Body of pancreas (tissue), 4 donors: ENCODE results near the gene SWSAP1. TPM values are rescaled to one million over a fixed set of nuclear protein-coding genes. Genes with fewer than 3 reads are reported as not detected.
"Not testable (repeated sequence)": the region's sequence is repeated elsewhere in the genome, so short reads cannot be mapped to it uniquely, and the experiment has no call there.

ENCODE experiments used
- ATAC-seq: fragments of 150-250 bp; one replicate; pipeline ENCODE4 v1.9.1; 2016
- DNase-seq, 4 donors: peaks; one replicate each; pipeline ENCODE4 v3.0.0-alpha.2; 2019
- H3K27ac ChIP-seq, 4 donors: fragments of 200-600 bp; sonication (generic); 1 replicate in 3 of 4; 2 replicates in 1 of 4; pipeline versions ENCODE4 v1.5.1 to v1.6.1; 2016 to 2019; ENCODE audit warnings: mild to moderate bottlenecking in 1 of 4, mixed read lengths in 1 of 4, moderate library complexity in 1 of 4
- H3K27me3 ChIP-seq, 2 donors: fragments of 200-600 bp; sonication (generic); one replicate each; pipeline ENCODE4 v1.6.0; 2016; ENCODE audit warnings: mild to moderate bottlenecking in 1 of 2
- H3K36me3 ChIP-seq, 2 donors: fragments of 200-600 bp; sonication (generic); replicated peaks in 1 of 2; 2 replicates each; pipeline ENCODE4 v1.5.1; 2016; ENCODE audit warnings: low read depth in 2 of 2; ENCODE audit not compliant: insufficient read depth in 1 of 2
- H3K4me1 ChIP-seq: fragments of 200-600 bp; sonication (generic); one replicate; pipeline ENCODE4 v1.6.0; 2016
- H3K4me3 ChIP-seq, 2 donors: fragments of 200-600 bp; sonication (generic); 1 replicate in 1 of 2; 2 replicates in 1 of 2; pipeline ENCODE4 v1.5.1; 2016 to 2019
- H3K9me3 ChIP-seq, 3 donors: fragments of 200-600 bp; sonication (generic); 1 replicate in 2 of 3; 2 replicates in 1 of 3; pipeline ENCODE4 v1.5.1; 2016
- CTCF ChIP-seq, 7 experiments: fragments of 450-650 bp in 4 of 7; fragments of 200-600 bp in 3 of 7; sonication (generic) in 3 of 7; IDR thresholded peaks; one replicate each; pipeline ENCODE4 v1.5.1; 2016 to 2019; ENCODE audit warnings: antibody characterized with exemption in 7 of 7
- POLR2A ChIP-seq, 3 donors: fragments of 450-650 bp; IDR thresholded peaks; one replicate each; pipeline ENCODE4 v1.6.1; 2016; ENCODE audit warnings: antibody characterized with exemption in 3 of 3, mild to moderate bottlenecking in 2 of 3
- WGBS, 2 donors: methylation state at CpG; one replicate each; pipeline ENCODE4 v1.1.5; 2017; 5-methylcytosine and 5-hydroxymethylcytosine counted together
- intact Hi-C: fragments of 100-400 bp; cut with DNase I; formaldehyde crosslinking; loops from one replicate; pipeline ENCODE4 v1.15.1; 2023
- total RNA-seq, 2 donors: library from RNA; depleted of rRNA; stranded (reverse); fragments of >200 nt; gene quantifications; one replicate each; pipeline ENCODE4 v1.1.0, GENCODE V29; 2016

Gene SWSAP1
- total RNA-seq, 2 donors from 2014 or later = 0.78 to 2.0 TPM

- H3K4me3 ChIP-seq = no peak overlapping the region
- no peak overlapping the region for H3K27ac ChIP-seq
- 79 to 88% methylated on average over 1 of the region's 1 CpG for WGBS, 2 donors
- peaks cover 0 to 4% of the 10 kb centered on the region in 2 donors for H3K36me3 ChIP-seq
- no peaks in the 10 kb centered on the region for H3K27me3 ChIP-seq
- intact Hi-C loops = no loop called here
- TF ChIP-seq CTCF (IDR thresholded peaks at IDR 0.05) = no peak
- DNase-seq = no peak
- H3K9me3 ChIP-seq = no peaks in the 10 kb centered on the region
- H3K4me1 ChIP-seq = no peaks in the 10 kb centered on the region
- ATAC-seq = no peak
These were observed 26.3 kb downstream of the SWSAP1 start for GRCh38 chr19:11400798-11401197.

GRCh38 chr19:11401808-11402543 is 27.5 kb downstream of the SWSAP1 start:
- no peak for ATAC-seq
- no peak for DNase-seq
- WGBS, 2 donors = 78 to 84% methylated on average over 8 to 9 of the region's 9 CpGs
- Histone ChIP-seq H3K27ac (no peak overlapping the region), H3K36me3 (peaks cover 0 to 4% of the 10 kb centered on the region in 2 donors), H3K9me3 (no peaks in the 10 kb centered on the region), H3K4me3 (no peak overlapping the region), H3K27me3 (no peaks in the 10 kb centered on the region), H3K4me1 (no peaks in the 10 kb centered on the region)
- TF ChIP-seq CTCF (IDR thresholded peaks at IDR 0.05) (no peak), POLR2A (IDR thresholded peaks at IDR 0.05) (no peak)
- intact Hi-C loops = no loop called here

GRCh38 chr19:11404588-11405222 is 30.2 kb downstream of the SWSAP1 start:
- intact Hi-C loops = no loop called here
- no peak for DNase-seq
- Histone ChIP-seq H3K4me1 (no peaks in the 10 kb centered on the region), H3K4me3 (no peak overlapping the region), H3K27me3 (no peaks in the 10 kb centered on the region), H3K9me3 (no peaks in the 10 kb centered on the region), H3K27ac (no peak overlapping the region), H3K36me3 (peaks cover 0 to 4% of the 10 kb centered on the region in 2 donors)
- ATAC-seq = no peak
- TF ChIP-seq POLR2A (IDR thresholded peaks at IDR 0.05) = no peak
- TF ChIP-seq CTCF (IDR thresholded peaks at IDR 0.05) = no peak
- WGBS, 2 donors = 63 to 76% methylated on average over 9 of the region's 9 CpGs

GRCh38 chr19:11405846-11406643 is 31.6 kb downstream of the SWSAP1 start:
- H3K36me3 ChIP-seq = peaks cover 0 to 4% of the 10 kb centered on the region in 2 donors
- H3K4me1 ChIP-seq = no peaks in the 10 kb centered on the region
- no peak overlapping the region for H3K27ac ChIP-seq
- 81 to 93% methylated on average over 43 to 44 of the region's 44 CpGs for WGBS, 2 donors
- no peaks in the 10 kb centered on the region for H3K9me3 ChIP-seq
- intact Hi-C loops = no loop called here
- no peaks in the 10 kb centered on the region for H3K27me3 ChIP-seq
- ATAC-seq (no peak), DNase-seq (no peak)
- TF ChIP-seq CTCF (IDR thresholded peaks at IDR 0.05) (no peak), POLR2A (IDR thresholded peaks at IDR 0.05) (no peak)
- H3K4me3 ChIP-seq = no peak overlapping the region

- DNase-seq = peak in 1 of 4 donors; percentile 11
- ATAC-seq, H3K36me3 ChIP-seq: not testable (repeated sequence)
These were observed 32.3 kb downstream of the SWSAP1 start for GRCh38 chr19:11406703-11407236.

More at GRCh38 chr19:11406703-11407236, 32.3 kb downstream of the SWSAP1 start:
- H3K9me3 ChIP-seq, intact Hi-C loops, H3K27ac ChIP-seq, H3K27me3 ChIP-seq, H3K4me1 ChIP-seq, H3K4me3 ChIP-seq: not testable (repeated sequence)
- 90 to 95% methylated on average over 7 to 10 of the region's 12 CpGs for WGBS, 2 donors
